Colon (tissue), 2 donors: Measurements from ENCODE around the gene TSPOAP1.

ENCODE experiments used
- FAIRE-seq: peaks from 2 replicates; lab custom pipeline; 2012; peaks lifted over from hg19 to GRCh38; lab: Jason Lieb, UNC
- donor health status: control.
- donor health status: control.

Gene TSPOAP1

GRCh38 chr17:58275417-58275816, 53.2 kb downstream of the TSPOAP1 start:
- FAIRE-seq = no peak

- FAIRE-seq = no peak
Observed at GRCh38 chr17:58273453-58274104, 55.0 kb downstream of the TSPOAP1 start.

GRCh38 chr17:58272367-58273280, 56.0 kb downstream of the TSPOAP1 start:
- FAIRE-seq = no peak

GRCh38 chr17:58271216-58271931, 57.2 kb downstream of the TSPOAP1 start:
- no peak for FAIRE-seq

- no peak for FAIRE-seq
Observed at GRCh38 chr17:58270476-58271215, 57.9 kb downstream of the TSPOAP1 start.

GRCh38 chr17:58269557-58270291, 58.9 kb downstream of the TSPOAP1 start:
- FAIRE-seq = no peak

GRCh38 chr17:58268774-58269556, 59.6 kb downstream of the TSPOAP1 start:
- FAIRE-seq = no peak

- FAIRE-seq = no peak
Observed at GRCh38 chr17:58268326-58268725, 60.3 kb downstream of the TSPOAP1 start.

GRCh38 chr17:58267347-58268324, 61.0 kb downstream of the TSPOAP1 start:
- FAIRE-seq = no peak

GRCh38 chr17:58265902-58266875, 62.4 kb downstream of the TSPOAP1 start:
- FAIRE-seq = no peak

GRCh38 chr17:58265271-58265670, 63.3 kb downstream of the TSPOAP1 start:
- no peak for FAIRE-seq

- no peak for FAIRE-seq
Observed at GRCh38 chr17:58264407-58265103, 64.0 kb downstream of the TSPOAP1 start.

- no peak for FAIRE-seq
Observed at GRCh38 chr17:58263773-58264172, 64.8 kb downstream of the TSPOAP1 start.

- FAIRE-seq = no peak
Observed at GRCh38 chr17:58262149-58262548, 66.4 kb downstream of the TSPOAP1 start.

- no peak for FAIRE-seq
Observed at GRCh38 chr17:58254803-58255202, 73.8 kb downstream of the TSPOAP1 start.

- FAIRE-seq = no peak
Observed at GRCh38 chr17:58253082-58253481, 75.5 kb downstream of the TSPOAP1 start.

GRCh38 chr17:58252141-58252540, 76.5 kb downstream of the TSPOAP1 start:
- no peak for FAIRE-seq
